GM19035 (cell line): ENCODE measurements around the gene ABHD6.
"Not testable (repeated sequence)": the region's sequence is repeated elsewhere in the genome, so short reads cannot be mapped to it uniquely, and the experiment has no call there.

Experiments used
- ATAC-seq: cut with Tn5 transposase; IDR thresholded peaks from one replicate; pipeline ENCODE4 v1.9.1; 2021; ENCODE audit not compliant: unreplicated experiment

Gene ABHD6

GRCh38 chr3:58321791-58322190 lies 84.2 kb downstream of the ABHD6 start:
- ATAC-seq = no peak

- ATAC-seq = no peak
These were observed 85.2 kb downstream of the ABHD6 start for GRCh38 chr3:58322793-58323192.

GRCh38 chr3:58323529-58324390 lies 86.2 kb downstream of the ABHD6 start:
- ATAC-seq = no peak

- no peak for ATAC-seq
These were observed 87.1 kb downstream of the ABHD6 start for GRCh38 chr3:58324391-58325390.

GRCh38 chr3:58325525-58325992 lies 88.0 kb downstream of the ABHD6 start:
- no peak for ATAC-seq

- ATAC-seq = no peak
These were observed 88.8 kb downstream of the ABHD6 start for GRCh38 chr3:58326267-58326900.

GRCh38 chr3:58329150-58329921 lies 91.7 kb downstream of the ABHD6 start:
- no peak for ATAC-seq

GRCh38 chr3:58329922-58330413 lies 92.4 kb downstream of the ABHD6 start:
- no peak for ATAC-seq

GRCh38 chr3:58331593-58332152 lies 94.1 kb downstream of the ABHD6 start:
- ATAC-seq = no peak

- ATAC-seq = peak; percentile 91
These were observed 95.1 kb downstream of the ABHD6 start, which contains the start of gene PXK for GRCh38 chr3:58332575-58333188. TSS of gene PXK (plus strand) at chr3:58332892. CDS start at chr3:58332989, 97 bp downstream.

- peak; percentile 40 for ATAC-seq
These were observed 95.8 kb downstream of the ABHD6 start for GRCh38 chr3:58333206-58334012.

- no peak for ATAC-seq
These were observed 96.4 kb downstream of the ABHD6 start for GRCh38 chr3:58334013-58334321.

- ATAC-seq = no peak
These were observed 96.9 kb downstream of the ABHD6 start for GRCh38 chr3:58334506-58334884.

- ATAC-seq = no peak
These were observed 98.0 kb downstream of the ABHD6 start for GRCh38 chr3:58335652-58335947.

GRCh38 chr3:58336135-58336882 lies 98.7 kb downstream of the ABHD6 start:
- no peak for ATAC-seq

GRCh38 chr3:58337190-58337589 lies 99.6 kb downstream of the ABHD6 start:
- ATAC-seq = no peak

- ATAC-seq = not testable (repeated sequence)
These were observed 101.6 kb downstream of the ABHD6 start for GRCh38 chr3:58339146-58339545.

GRCh38 chr3:58340594-58341244 lies 103.1 kb downstream of the ABHD6 start:
- ATAC-seq = no peak
